Activated T-cell treated with anti-CD3 and anti-CD28 coated beads for 48 hours (primary cell): Measurements from ENCODE around the gene CA9.
"Not testable (repeated sequence)": the region's sequence is repeated elsewhere in the genome, so short reads cannot be mapped to it uniquely, and the experiment has no call there.

Source experiments
- DNase-seq: peaks from one replicate; pipeline ENCODE4 v3.0.0-alpha.2; 2020; ENCODE audit warnings: low read depth

The CA9 gene

DNA sequence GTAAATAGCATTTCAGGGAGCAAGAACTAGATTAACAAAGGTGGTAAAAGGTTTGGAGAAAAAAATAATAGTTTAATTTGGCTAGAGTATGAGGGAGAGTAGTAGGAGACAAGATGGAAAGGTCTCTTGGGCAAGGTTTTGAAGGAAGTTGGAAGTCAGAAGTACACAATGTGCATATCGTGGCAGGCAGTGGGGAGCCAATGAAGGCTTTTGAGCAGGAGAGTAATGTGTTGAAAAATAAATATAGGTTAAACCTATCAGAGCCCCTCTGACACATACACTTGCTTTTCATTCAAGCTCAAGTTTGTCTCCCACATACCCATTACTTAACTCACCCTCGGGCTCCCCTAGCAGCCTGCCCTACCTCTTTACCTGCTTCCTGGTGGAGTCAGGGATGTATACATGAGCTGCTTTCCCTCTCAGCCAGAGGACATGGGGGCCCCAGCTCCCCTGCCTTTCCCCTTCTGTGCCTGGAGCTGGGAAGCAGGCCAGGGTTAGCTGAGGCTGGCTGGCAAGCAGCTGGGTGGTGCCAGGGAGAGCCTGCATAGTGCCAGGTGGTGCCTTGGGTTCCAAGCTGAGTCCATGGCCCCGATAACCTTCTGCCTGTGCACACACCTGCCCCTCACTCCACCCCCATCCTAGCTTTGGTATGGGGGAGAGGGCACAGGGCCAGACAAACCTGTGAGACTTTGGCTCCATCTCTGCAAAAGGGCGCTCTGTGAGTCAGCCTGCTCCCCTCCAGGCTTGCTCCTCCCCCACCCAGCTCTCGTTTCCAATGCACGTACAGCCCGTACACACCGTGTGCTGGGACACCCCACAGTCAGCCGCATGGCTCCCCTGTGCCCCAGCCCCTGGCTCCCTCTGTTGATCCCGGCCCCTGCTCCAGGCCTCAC is at the start of gene CA9:
TSS of gene CA9 (plus strand) at position 797 of the 893 bp plus-strand sequence. CDS start at position 829, 32 bp downstream.
- DNase-seq: no peak

GRCh38 chr9:35627575-35627974 is 46.2 kb upstream of the CA9 start:
- DNase-seq: no peak

DNA sequence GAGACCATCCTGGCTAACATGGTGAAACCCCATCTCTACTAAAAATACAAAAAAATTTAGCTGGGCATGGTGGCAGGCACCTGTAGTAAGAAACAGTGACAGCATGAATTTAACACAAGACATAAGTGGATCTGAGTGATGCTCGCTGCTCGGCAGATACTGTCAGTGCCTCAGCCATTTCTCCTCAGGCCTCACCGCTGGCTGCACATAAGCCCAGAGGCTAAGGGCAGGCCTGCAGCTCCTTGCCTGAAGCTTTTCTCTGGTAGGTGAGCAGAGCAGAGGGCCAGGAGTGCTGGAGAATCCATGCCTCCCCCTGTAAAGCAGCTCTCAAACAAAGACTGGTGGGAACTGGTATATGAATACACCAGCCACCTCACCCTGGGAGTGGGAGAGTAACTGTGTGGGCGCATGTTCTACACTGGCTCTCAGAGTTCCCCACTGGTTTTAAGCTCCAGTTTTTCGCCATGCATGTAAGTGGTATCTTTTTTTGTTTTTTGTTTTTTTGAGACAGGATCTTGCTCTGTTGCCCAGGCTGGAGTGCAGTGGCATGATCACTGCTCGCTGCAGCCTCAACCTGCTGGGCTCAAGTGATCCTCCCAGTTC is 45.2 kb upstream of the CA9 start:
- DNase-seq: no peak

GRCh38 chr9:35629597-35629996 is 44.1 kb upstream of the CA9 start:
- no peak for DNase-seq

- DNase-seq: no peak
These were observed 38.0 kb upstream of the CA9 start for GRCh38 chr9:35635730-35636129.

GRCh38 chr9:35636135-35636876 is 37.4 kb upstream of the CA9 start:
- no peak for DNase-seq

DNA sequence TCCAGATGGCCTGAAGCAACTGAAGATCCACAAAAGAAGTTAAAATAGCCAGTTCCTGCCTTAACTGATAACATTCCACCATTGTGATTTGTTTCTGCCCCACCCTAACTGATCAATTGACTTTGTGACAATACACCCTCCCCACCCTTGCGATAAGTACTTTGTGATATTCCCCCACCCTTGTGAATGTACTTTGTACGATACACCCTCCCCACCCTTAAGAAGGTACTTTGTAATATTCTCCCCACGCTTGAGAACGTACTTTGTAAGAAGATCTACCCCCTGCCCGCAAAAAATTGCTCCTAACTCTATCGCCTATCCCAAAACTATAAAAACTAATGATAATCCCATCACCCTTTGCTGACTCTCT is 36.9 kb upstream of the CA9 start:
- not testable (repeated sequence) for DNase-seq

- not testable (repeated sequence) for DNase-seq
These were observed 36.2 kb upstream of the CA9 start for GRCh38 chr9:35637427-35637955.

GRCh38 chr9:35638751-35639150 is 35.0 kb upstream of the CA9 start:
- not testable (repeated sequence) for DNase-seq

- DNase-seq: not testable (repeated sequence)
These were observed 34.5 kb upstream of the CA9 start for GRCh38 chr9:35639225-35639624.

DNA sequence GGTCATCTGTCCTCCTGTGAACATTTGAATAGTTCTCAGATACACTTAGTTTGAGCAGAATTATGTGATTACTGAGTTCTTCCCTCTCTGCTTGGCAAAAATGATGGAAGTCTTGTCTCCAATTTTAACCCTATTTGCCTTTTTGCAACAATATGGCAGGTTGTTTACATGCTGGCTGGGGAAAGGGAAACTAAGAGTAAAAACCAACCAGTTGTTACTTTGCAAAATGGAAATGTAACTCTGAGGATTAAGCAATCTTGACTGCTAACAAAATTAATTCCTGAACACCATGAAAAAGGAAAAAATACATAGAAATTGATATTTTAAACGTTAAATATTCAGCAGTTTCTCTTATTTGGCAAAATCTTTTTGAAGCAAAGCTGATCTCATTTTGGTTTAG is 34.1 kb upstream of the CA9 start:
- DNase-seq: no peak

DNA sequence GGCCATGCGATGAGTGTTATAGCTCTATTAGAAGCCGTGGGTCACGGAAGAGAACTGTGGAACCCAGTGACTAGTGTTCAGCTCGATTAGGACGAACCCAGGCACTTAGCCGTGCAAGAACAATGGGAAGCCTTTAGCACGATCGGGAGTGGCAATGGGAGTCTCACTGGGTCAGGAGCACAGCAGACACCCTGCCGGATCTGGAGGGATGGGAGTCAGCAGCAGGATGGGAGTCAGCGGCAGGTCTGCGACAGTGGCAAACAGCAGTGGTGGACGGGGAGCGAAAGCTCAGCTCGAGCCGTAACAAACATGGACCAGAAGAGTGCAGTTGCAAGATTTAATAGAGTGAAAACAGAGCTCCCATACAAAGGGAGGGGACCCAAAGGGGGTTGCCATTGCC is 33.3 kb upstream of the CA9 start:
- DNase-seq: not testable (repeated sequence)

GRCh38 chr9:35641478-35641877 is 32.2 kb upstream of the CA9 start:
- not testable (repeated sequence) for DNase-seq

DNA sequence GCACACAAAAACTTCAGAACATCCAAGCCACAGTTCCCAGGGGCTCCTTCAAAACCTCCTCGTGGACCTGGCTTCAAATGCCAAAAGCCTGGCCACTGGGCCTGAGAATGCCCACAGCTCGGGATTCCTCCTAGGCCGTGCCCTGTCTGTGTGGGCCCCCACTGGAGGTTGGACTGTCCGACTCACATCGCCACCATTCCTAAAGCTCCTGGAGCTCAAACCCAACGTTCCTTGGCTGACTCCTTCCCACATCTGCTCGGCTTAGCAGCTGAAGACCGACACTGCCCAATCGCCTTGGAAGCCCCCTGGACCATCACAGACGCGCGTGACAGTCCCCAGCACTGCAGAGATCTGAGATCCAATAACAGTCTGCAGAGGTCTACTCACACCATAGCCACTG is 30.7 kb upstream of the CA9 start:
- DNase-seq: no peak

GRCh38 chr9:35645736-35646135 is 28.0 kb upstream of the CA9 start:
- not testable (repeated sequence) for DNase-seq

- no peak for DNase-seq
These were observed 27.6 kb upstream of the CA9 start for GRCh38 chr9:35646153-35646532.

- DNase-seq: peak; percentile 91
These were observed 27.0 kb upstream of the CA9 start for GRCh38 chr9:35646533-35647265.

DNA sequence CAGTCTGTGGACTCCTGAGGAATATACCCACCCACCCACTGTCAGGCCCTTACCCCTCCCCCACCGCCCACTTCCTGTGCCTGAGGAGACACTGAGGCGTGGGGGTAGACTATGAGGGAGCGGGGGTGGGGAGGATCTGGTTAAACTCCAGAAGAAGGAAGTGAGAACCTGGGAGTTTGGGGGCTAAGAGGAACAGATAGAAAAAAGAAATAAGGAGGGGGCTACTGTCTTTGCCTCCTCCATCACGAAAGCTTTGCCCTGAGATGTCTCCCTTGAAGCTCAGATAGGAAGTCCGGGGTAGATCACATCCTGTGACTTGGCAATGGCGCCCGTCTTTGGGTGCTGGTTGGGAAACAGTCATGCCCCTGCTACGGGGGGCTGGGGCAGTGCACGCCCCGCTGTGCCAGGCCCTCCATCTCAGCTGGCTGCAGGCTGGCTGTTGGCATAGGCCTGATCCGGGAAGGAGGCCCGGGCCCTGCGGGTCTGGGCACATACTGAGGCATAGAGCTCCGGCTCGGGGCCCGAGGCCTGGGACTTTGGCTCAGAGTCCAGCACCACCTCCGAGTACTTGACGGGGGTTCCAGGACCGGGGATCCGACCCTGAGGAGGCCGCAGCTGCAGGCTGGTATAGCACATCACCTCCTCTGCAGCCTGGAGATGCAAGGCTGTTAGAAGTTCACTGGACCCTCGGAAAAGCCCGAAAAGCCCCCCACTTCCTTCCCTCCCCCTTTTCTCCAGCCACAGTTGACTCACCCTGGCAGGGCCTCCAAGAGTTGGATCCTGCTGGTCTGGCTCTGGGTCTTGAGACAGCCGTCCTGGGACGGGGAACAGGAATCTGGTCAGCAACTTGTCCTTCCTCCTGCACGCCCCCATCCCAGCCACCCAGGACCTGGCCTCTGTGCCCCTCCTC is 24.0 kb upstream of the CA9 start:
- no peak for DNase-seq

GRCh38 chr9:35650341-35651158 is 23.2 kb upstream of the CA9 start, which contains the start of gene SIT1:
SIT1 (minus strand) TSS chr9:35650931; CDS start chr9:35650853, 78 bp downstream.
- DNase-seq: no peak
